HEK293T (cell line): ENCODE data around the gene TBC1D16.

Experiments
- ARNT ChIP-seq: fragments of 450-650 bp; IDR thresholded peaks from 2 replicates; pipeline ENCODE4 v1.6.1; 2017; ENCODE audit warnings: mild to moderate bottlenecking
- ELF4 ChIP-seq: fragments of 450-650 bp; IDR thresholded peaks from 2 replicates; pipeline ENCODE4 v1.6.1; 2017; ENCODE audit warnings: antibody characterized with exemption
- FOXA1 ChIP-seq: fragments of 450-650 bp; IDR thresholded peaks from 2 replicates; pipeline ENCODE4 v1.6.1; 2016; ENCODE audit warnings: mild to moderate bottlenecking
- FOXK2 ChIP-seq: fragments of 450-650 bp; IDR thresholded peaks from 2 replicates; pipeline ENCODE4 v1.6.1; 2016; ENCODE audit warnings: mild to moderate bottlenecking
- FOXM1 ChIP-seq: fragments of 450-650 bp; IDR thresholded peaks from 2 replicates; pipeline ENCODE4 v1.6.1; 2017; ENCODE audit warnings: mild to moderate bottlenecking, borderline replicate concordance
- HDGF ChIP-seq: fragments of 450-650 bp; IDR thresholded peaks from 2 replicates; pipeline ENCODE4 v1.6.1; 2017; ENCODE audit warnings: antibody characterized with exemption, borderline replicate concordance
- LEF1 ChIP-seq: fragments of 450-650 bp; IDR thresholded peaks from 2 replicates; pipeline ENCODE4 v1.6.1; 2017; ENCODE audit warnings: mild to moderate bottlenecking, borderline replicate concordance
- NFRKB ChIP-seq: fragments of 450-650 bp; IDR thresholded peaks from 2 replicates; pipeline ENCODE4 v1.6.1; 2016; ENCODE audit warnings: mild to moderate bottlenecking, moderate library complexity
- SP1 ChIP-seq: fragments of 450-650 bp; IDR thresholded peaks from 2 replicates; pipeline ENCODE4 v1.6.1; 2017
- SUZ12 ChIP-seq: fragments of 450-650 bp; IDR thresholded peaks from 2 replicates; pipeline ENCODE4 v1.6.1; 2016; ENCODE audit warnings: mild to moderate bottlenecking
- TARDBP ChIP-seq: fragments of 450-650 bp; IDR thresholded peaks from 2 replicates; pipeline ENCODE4 v1.6.1; 2016

GRCh38 chr17:79974566-79975497, 60.8 kb downstream of the TBC1D16 start:
- TF ChIP-seq SP1 (no peak), NFRKB (no peak), FOXM1 (no peak), HDGF (no peak), LEF1 (no peak), ARNT (no peak), FOXA1 (no peak), SUZ12 (no peak), TARDBP (no peak), FOXK2 (no peak), ELF4 (no peak)
